ENCODE measurements around the gene BBS9.

DNA sequence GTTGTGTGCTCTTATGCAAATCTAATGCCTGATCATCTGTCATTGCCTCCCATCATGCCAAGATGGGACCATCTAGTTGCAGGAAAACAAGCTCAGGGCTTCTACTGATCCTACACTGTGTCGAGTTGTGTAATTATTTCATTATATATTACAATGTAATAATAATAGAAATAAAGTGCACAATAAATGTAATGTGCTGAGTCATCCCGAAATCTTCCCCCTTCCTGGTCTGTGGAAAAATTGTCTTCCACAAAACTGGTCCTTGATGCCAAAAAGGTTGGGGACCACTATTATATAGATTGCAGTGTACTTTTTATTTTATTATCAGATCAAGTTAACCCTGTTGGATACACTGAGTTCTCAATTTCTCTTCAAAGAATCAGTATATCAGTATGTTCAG, 50.2 kb downstream of the BBS9 start:
- TF ChIP-seq, protein P1, sequence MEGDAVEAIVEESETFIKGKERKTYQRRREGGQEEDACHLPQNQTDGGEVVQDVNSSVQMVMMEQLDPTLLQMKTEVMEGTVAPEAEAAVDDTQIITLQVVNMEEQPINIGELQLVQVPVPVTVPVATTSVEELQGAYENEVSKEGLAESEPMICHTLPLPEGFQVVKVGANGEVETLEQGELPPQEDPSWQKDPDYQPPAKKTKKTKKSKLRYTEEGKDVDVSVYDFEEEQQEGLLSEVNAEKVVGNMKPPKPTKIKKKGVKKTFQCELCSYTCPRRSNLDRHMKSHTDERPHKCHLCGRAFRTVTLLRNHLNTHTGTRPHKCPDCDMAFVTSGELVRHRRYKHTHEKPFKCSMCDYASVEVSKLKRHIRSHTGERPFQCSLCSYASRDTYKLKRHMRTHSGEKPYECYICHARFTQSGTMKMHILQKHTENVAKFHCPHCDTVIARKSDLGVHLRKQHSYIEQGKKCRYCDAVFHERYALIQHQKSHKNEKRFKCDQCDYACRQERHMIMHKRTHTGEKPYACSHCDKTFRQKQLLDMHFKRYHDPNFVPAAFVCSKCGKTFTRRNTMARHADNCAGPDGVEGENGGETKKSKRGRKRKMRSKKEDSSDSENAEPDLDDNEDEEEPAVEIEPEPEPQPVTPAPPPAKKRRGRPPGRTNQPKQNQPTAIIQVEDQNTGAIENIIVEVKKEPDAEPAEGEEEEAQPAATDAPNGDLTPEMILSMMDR (IDR thresholded peaks at IDR 0.05; ENCODE audit: low read length), result no peak
- no peak for TF ChIP-seq EZH2phosphoT487 (IDR thresholded peaks at IDR 0.05; ENCODE audit: low read length)
